DOHH2 (cell line): Measurements from ENCODE around the gene DNAH5.

ENCODE experiments used
- H3F3A ChIP-seq: fragments of 200-600 bp; sonication (generic), shearing (Covaris generic); 2 replicates; pipeline ENCODE4 v1.6.0; 2016; ENCODE audit warnings: antibody characterized with exemption, mild to moderate bottlenecking; ENCODE audit not compliant: control insufficient read depth, insufficient read depth
- H3K27ac ChIP-seq: fragments of 200-600 bp; sonication (generic); 2 replicates; pipeline ENCODE4 v1.5.1; 2014; ENCODE audit warnings: low read depth, mild to moderate bottlenecking, low read length, moderate library complexity
- H3K27me3 ChIP-seq: fragments of 200-600 bp; sonication (generic); 2 replicates; pipeline ENCODE4 v1.6.1; 2014; ENCODE audit warnings: mild to moderate bottlenecking, low read length, mixed read lengths; ENCODE audit not compliant: control insufficient read depth
- H3K36me3 ChIP-seq: fragments of 200-600 bp; sonication (generic); 2 replicates; pipeline ENCODE4 v1.6.1; 2014; ENCODE audit warnings: mild to moderate bottlenecking, low read length, moderate library complexity, mixed read lengths; ENCODE audit not compliant: control insufficient read depth
- H3K4me1 ChIP-seq: fragments of 200-600 bp; sonication (generic); 2 replicates; pipeline ENCODE4 v1.6.1; 2014; ENCODE audit warnings: mild to moderate bottlenecking, low read length, mixed read lengths; ENCODE audit not compliant: control insufficient read depth
- H3K4me2 ChIP-seq: fragments of 200-600 bp; sonication (generic); 2 replicates; pipeline ENCODE4 v1.6.0; 2014; ENCODE audit warnings: mild to moderate bottlenecking, low read length, moderate library complexity
- H3K4me3 ChIP-seq: fragments of 200-600 bp; sonication (generic); 2 replicates; pipeline ENCODE4 v1.5.1; 2014; ENCODE audit warnings: mild to moderate bottlenecking, low read length, mixed read lengths
- H3K79me2 ChIP-seq: fragments of 200-600 bp; sonication (generic); 2 replicates; pipeline ENCODE4 v1.6.1; 2014; ENCODE audit warnings: mild to moderate bottlenecking, low read length, mixed read lengths; ENCODE audit not compliant: control insufficient read depth
- H3K9me2 ChIP-seq: fragments of 200-600 bp; sonication (generic); replicated peaks from 2 replicates; pipeline ENCODE4 v1.6.1; 2014; ENCODE audit warnings: mild to moderate bottlenecking, low read length, mixed read lengths; ENCODE audit not compliant: control insufficient read depth
- H3K9me3 ChIP-seq: fragments of 200-600 bp; sonication (generic); 2 replicates; pipeline ENCODE4 v1.6.1; 2014; ENCODE audit warnings: antibody characterized with exemption, low read length, mixed read lengths; ENCODE audit not compliant: control insufficient read depth, insufficient read depth
- H4K20me1 ChIP-seq: fragments of 200-600 bp; sonication (generic); 2 replicates; pipeline ENCODE4 v1.6.0; 2014; ENCODE audit warnings: low read depth, mild to moderate bottlenecking, antibody characterized with exemption, low read length, moderate library complexity; ENCODE audit not compliant: control insufficient read depth, insufficient read depth
- EZH2phosphoT487 ChIP-seq: fragments of 200-600 bp; sonication (generic); IDR thresholded peaks from 2 replicates; pipeline ENCODE4 v1.6.1; 2017; ENCODE audit warnings: borderline replicate concordance, mild to moderate bottlenecking, antibody characterized with exemption, low read length, moderate library complexity, mixed read lengths
- TF ChIP-seq, protein P1 (sequence below): fragments of 200-600 bp; sonication (generic); IDR thresholded peaks from one replicate; pipeline ENCODE4 v1.5.1; 2014; ENCODE audit warnings: antibody characterized with exemption, mild to moderate bottlenecking, low read depth, low read length; ENCODE audit not compliant: poor library complexity, severe bottlenecking

DNAH5 gene

GRCh38 chr5:13955896-13956295 lies 11.4 kb upstream of the DNAH5 start:
- Histone ChIP-seq H3K9me3 (no peaks in the 10 kb centered on the region), H3K4me1 (no peaks in the 10 kb centered on the region), H3K27ac (no peak overlapping the region), H3K4me3 (no peak overlapping the region), H3K27me3 (no peaks in the 10 kb centered on the region), H4K20me1 (no peaks in the 10 kb centered on the region), H3K9me2 (no peaks in the 10 kb centered on the region), H3K4me2 (no peak overlapping the region), H3K79me2 (no peaks in the 10 kb centered on the region), H3K36me3 (no peaks in the 10 kb centered on the region), H3F3A (no peaks in the 10 kb centered on the region)
- TF ChIP-seq EZH2phosphoT487 = no peak
- TF ChIP-seq, protein P1, sequence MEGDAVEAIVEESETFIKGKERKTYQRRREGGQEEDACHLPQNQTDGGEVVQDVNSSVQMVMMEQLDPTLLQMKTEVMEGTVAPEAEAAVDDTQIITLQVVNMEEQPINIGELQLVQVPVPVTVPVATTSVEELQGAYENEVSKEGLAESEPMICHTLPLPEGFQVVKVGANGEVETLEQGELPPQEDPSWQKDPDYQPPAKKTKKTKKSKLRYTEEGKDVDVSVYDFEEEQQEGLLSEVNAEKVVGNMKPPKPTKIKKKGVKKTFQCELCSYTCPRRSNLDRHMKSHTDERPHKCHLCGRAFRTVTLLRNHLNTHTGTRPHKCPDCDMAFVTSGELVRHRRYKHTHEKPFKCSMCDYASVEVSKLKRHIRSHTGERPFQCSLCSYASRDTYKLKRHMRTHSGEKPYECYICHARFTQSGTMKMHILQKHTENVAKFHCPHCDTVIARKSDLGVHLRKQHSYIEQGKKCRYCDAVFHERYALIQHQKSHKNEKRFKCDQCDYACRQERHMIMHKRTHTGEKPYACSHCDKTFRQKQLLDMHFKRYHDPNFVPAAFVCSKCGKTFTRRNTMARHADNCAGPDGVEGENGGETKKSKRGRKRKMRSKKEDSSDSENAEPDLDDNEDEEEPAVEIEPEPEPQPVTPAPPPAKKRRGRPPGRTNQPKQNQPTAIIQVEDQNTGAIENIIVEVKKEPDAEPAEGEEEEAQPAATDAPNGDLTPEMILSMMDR = no peak

GRCh38 chr5:13946111-13946510 lies 1.6 kb upstream of the DNAH5 start:
- no peaks in the 10 kb centered on the region for H3K79me2 ChIP-seq
- no peaks in the 10 kb centered on the region for H3K9me3 ChIP-seq
- H3K27me3 ChIP-seq = no peaks in the 10 kb centered on the region
- H4K20me1 ChIP-seq = no peaks in the 10 kb centered on the region
- no peak overlapping the region for H3K4me2 ChIP-seq
- no peaks in the 10 kb centered on the region for H3K36me3 ChIP-seq
- no peaks in the 10 kb centered on the region for H3K9me2 ChIP-seq
- no peak overlapping the region for H3K4me3 ChIP-seq
- no peaks in the 10 kb centered on the region for H3F3A ChIP-seq
- TF ChIP-seq, protein P1 = no peak
- no peak for TF ChIP-seq EZH2phosphoT487
- H3K27ac ChIP-seq = no peak overlapping the region
- H3K4me1 ChIP-seq = no peaks in the 10 kb centered on the region

DNA sequence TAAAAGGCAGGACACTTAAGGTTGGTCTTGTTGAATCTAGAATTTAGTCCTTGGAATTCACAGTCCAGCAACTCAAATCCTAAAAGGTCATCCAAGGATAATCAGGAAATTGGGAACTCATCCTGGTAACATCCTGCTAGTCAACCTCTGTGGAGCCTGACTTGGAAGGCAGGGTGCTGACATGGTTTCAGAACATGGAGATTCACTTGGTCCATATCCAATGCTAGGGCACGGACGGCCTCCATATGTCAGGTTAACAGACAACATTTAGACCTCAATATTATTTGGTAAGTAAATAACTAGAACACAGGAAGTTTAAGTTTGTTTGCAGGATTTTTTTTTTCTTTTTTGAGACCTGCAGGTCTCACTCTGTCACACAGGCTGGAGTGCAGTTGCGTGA lies 783 bp upstream of the DNAH5 start:
- TF ChIP-seq, protein P1 = no peak
- TF ChIP-seq EZH2phosphoT487 = no peak
- Histone ChIP-seq H3K27me3 (no peaks in the 10 kb centered on the region), H3K9me2 (no peaks in the 10 kb centered on the region), H3K4me1 (no peaks in the 10 kb centered on the region), H3K79me2 (no peaks in the 10 kb centered on the region), H3K36me3 (no peaks in the 10 kb centered on the region), H3F3A (no peaks in the 10 kb centered on the region), H3K9me3 (no peaks in the 10 kb centered on the region), H3K4me2 (no peak overlapping the region), H4K20me1 (no peaks in the 10 kb centered on the region), H3K4me3 (no peak overlapping the region), H3K27ac (no peak overlapping the region)

GRCh38 chr5:13943676-13944075 lies 812 bp downstream of the DNAH5 start:
- H3K79me2 ChIP-seq = no peaks in the 10 kb centered on the region
- TF ChIP-seq, protein P1 = no peak
- TF ChIP-seq EZH2phosphoT487 = no peak
- no peak overlapping the region for H3K4me3 ChIP-seq
- H3K4me2 ChIP-seq = no peak overlapping the region
- H3K9me3 ChIP-seq = no peaks in the 10 kb centered on the region
- no peaks in the 10 kb centered on the region for H3K36me3 ChIP-seq
- no peaks in the 10 kb centered on the region for H3K27me3 ChIP-seq
- H3K9me2 ChIP-seq = no peaks in the 10 kb centered on the region
- H3F3A ChIP-seq = no peaks in the 10 kb centered on the region
- H3K4me1 ChIP-seq = no peaks in the 10 kb centered on the region
- H4K20me1 ChIP-seq = no peaks in the 10 kb centered on the region
- no peak overlapping the region for H3K27ac ChIP-seq
